Retinal pigment epithelial cell (primary cell): ENCODE measurements around the gene SPTAN1.

Source experiments
- DNase-seq: peaks from one replicate; pipeline ENCODE4 v3.0.0-alpha.2; 2010; ENCODE audit warnings: low read depth
- H3K4me3 ChIP-seq: 2 replicates; pipeline ENCODE4 v1.5.1; 2011; ENCODE audit warnings: mild to moderate bottlenecking, low read length, control low read depth, moderate library complexity
- CTCF ChIP-seq: conservative IDR thresholded peaks from 2 replicates; pipeline ENCODE4 v1.5.1; 2011; ENCODE audit warnings: low read depth, low read length, control low read depth, inconsistent platforms

The SPTAN1 gene

GRCh38 chr9:128619127-128619526, 66.7 kb downstream of the SPTAN1 start:
- no peak for DNase-seq
- H3K4me3 ChIP-seq: no peak overlapping the region
- no peak for TF ChIP-seq CTCF

GRCh38 chr9:128619779-128620178, 67.4 kb downstream of the SPTAN1 start:
- DNase-seq: no peak
- H3K4me3 ChIP-seq: no peak overlapping the region
- no peak for TF ChIP-seq CTCF

GRCh38 chr9:128621730-128622455, 69.5 kb downstream of the SPTAN1 start:
- no peak overlapping the region for H3K4me3 ChIP-seq
- no peak for DNase-seq
- TF ChIP-seq CTCF: no peak

GRCh38 chr9:128624566-128624965, 72.2 kb downstream of the SPTAN1 start:
- no peak for DNase-seq
- no peak overlapping the region for H3K4me3 ChIP-seq
- TF ChIP-seq CTCF: no peak

GRCh38 chr9:128625391-128626146, 73.2 kb downstream of the SPTAN1 start:
- H3K4me3 ChIP-seq: no peak overlapping the region
- peak; percentile 5 for TF ChIP-seq CTCF
- DNase-seq: no peak

- no peak for DNase-seq
- no peak overlapping the region for H3K4me3 ChIP-seq
- no peak for TF ChIP-seq CTCF
Observed at GRCh38 chr9:128626181-128626580, 73.8 kb downstream of the SPTAN1 start.
